ENCODE measurements around the gene SIRT7. TPM values are rescaled to one million over a fixed set of nuclear protein-coding genes. Genes with fewer than 3 reads are reported as not detected.
A peak's percentile ranks its signal among the peaks of the same experiment; 100 is the strongest.

Gene SIRT7
- total RNA-seq, 2 experiments from 2014 or later, result 29.3 to 31.8 TPM

GRCh38 chr17:81935709-81936084, 17.7 kb upstream of the SIRT7 start:
- CTCF ChIA-PET, result no interaction called here
- peaks cover 3% of the 10 kb centered on the region for H3K27me3 Mint-ChIP-seq
- H3K4me1 Mint-ChIP-seq, result peaks cover 14% of the 10 kb centered on the region
- peak overlapping the region; percentile 55 for H3K27ac Mint-ChIP-seq
- peak overlapping the region; percentile 85 for H3K4me3 Mint-ChIP-seq
- DNase-seq (no peak), ATAC-seq (no peak)
- intact Hi-C loops (cut with DNase I, micrococcal nuclease), result loop anchor here in 1 of 2 experiments (5.0 kb wide), 1 partner anchor 103 kb away; the partner anchor contains the start of gene MCRIP1
- H3K36me3 Mint-ChIP-seq (ENCODE audit: low read depth), result peaks cover 21% of the 10 kb centered on the region
- POLR2A ChIA-PET, result interaction anchor here (0.6 to 0.9 kb wide), 2 partner anchors 8 to 12 kb away, joined by 4 read pairs; partner anchors contain the start of gene MAFG
- no peaks in the 10 kb centered on the region for H3K9me3 Mint-ChIP-seq (ENCODE audit: low read depth)

GRCh38 chr17:81934850-81935708, 17.1 kb upstream of the SIRT7 start:
- ATAC-seq (no peak), DNase-seq (no peak)
- ChIA-PET POLR2A (interaction anchor here (0.6 kb wide), 1 partner anchor 12 kb away, joined by 4 read pairs; no protein-coding TSS in a partner anchor), CTCF (no interaction called here)
- Mint-ChIP-seq H3K27me3 (no peaks in the 10 kb centered on the region), H3K36me3 (ENCODE audit: low read depth) (peaks cover 22% of the 10 kb centered on the region), H3K4me1 (peaks cover 14% of the 10 kb centered on the region), H3K27ac (no peak overlapping the region), H3K9me3 (ENCODE audit: low read depth) (no peaks in the 10 kb centered on the region), H3K4me3 (peak overlapping the region; percentile 85)
- intact Hi-C loops (cut with DNase I, micrococcal nuclease), result loop anchor here in 1 of 2 experiments (5.0 kb wide), 1 partner anchor 103 kb away; the partner anchor contains the start of gene MCRIP1

GRCh38 chr17:81934098-81934757, 16.3 kb upstream of the SIRT7 start:
- H3K4me1 Mint-ChIP-seq, result peaks cover 14% of the 10 kb centered on the region
- no peak for DNase-seq
- intact Hi-C loops (cut with DNase I, micrococcal nuclease), result no loop called here
- CTCF ChIA-PET, result interaction anchor here (1.5 kb wide), 1 partner anchor 25 kb away, joined by 3 read pairs; no protein-coding TSS in a partner anchor
- no peak overlapping the region for H3K27ac Mint-ChIP-seq
- no peaks in the 10 kb centered on the region for H3K9me3 Mint-ChIP-seq (ENCODE audit: low read depth)
- peaks cover 24% of the 10 kb centered on the region for H3K36me3 Mint-ChIP-seq (ENCODE audit: low read depth)
- no peaks in the 10 kb centered on the region for H3K27me3 Mint-ChIP-seq
- POLR2A ChIA-PET, result no interaction called here
- no peak for ATAC-seq
- H3K4me3 Mint-ChIP-seq, result no peak overlapping the region

- H3K36me3 Mint-ChIP-seq (ENCODE audit: low read depth), result peaks cover 24% of the 10 kb centered on the region
- no peak for ATAC-seq
- DNase-seq, result no peak
- no peak overlapping the region for H3K4me3 Mint-ChIP-seq
- ChIA-PET CTCF (interaction anchor here (0.7 to 1.5 kb wide), 2 partner anchors 26 to 59 kb away, joined by 3 read pairs; no protein-coding TSS in a partner anchor), POLR2A (no interaction called here)
- peaks cover 16% of the 10 kb centered on the region for H3K4me1 Mint-ChIP-seq
- no peak overlapping the region for H3K27ac Mint-ChIP-seq
- H3K9me3 Mint-ChIP-seq (ENCODE audit: low read depth), result no peaks in the 10 kb centered on the region
- peaks cover 2% of the 10 kb centered on the region for H3K27me3 Mint-ChIP-seq
- intact Hi-C loops (cut with DNase I, micrococcal nuclease), result no loop called here
Measured at GRCh38 chr17:81933178-81933699, 15.3 kb upstream of the SIRT7 start.

GRCh38 chr17:81932333-81932983, 14.5 kb upstream of the SIRT7 start:
- Mint-ChIP-seq H3K4me1 (peaks cover 11% of the 10 kb centered on the region), H3K27me3 (peaks cover 2% of the 10 kb centered on the region), H3K4me3 (no peak overlapping the region), H3K9me3 (ENCODE audit: low read depth) (no peaks in the 10 kb centered on the region), H3K27ac (no peak overlapping the region), H3K36me3 (ENCODE audit: low read depth) (peaks cover 24% of the 10 kb centered on the region)
- DNase-seq, result no peak
- ChIA-PET CTCF (no interaction called here), POLR2A (no interaction called here)
- intact Hi-C loops (cut with DNase I, micrococcal nuclease), result no loop called here
- no peak for ATAC-seq

GRCh38 chr17:81931557-81932332, 13.8 kb upstream of the SIRT7 start:
- H3K4me3 Mint-ChIP-seq, result no peak overlapping the region
- peaks cover 2% of the 10 kb centered on the region for H3K27me3 Mint-ChIP-seq
- intact Hi-C loops (cut with DNase I, micrococcal nuclease), result no loop called here
- ChIA-PET POLR2A (no interaction called here), CTCF (no interaction called here)
- H3K27ac Mint-ChIP-seq, result no peak overlapping the region
- ATAC-seq (no peak), DNase-seq (no peak)
- H3K9me3 Mint-ChIP-seq (ENCODE audit: low read depth), result no peaks in the 10 kb centered on the region
- H3K4me1 Mint-ChIP-seq, result peaks cover 11% of the 10 kb centered on the region
- H3K36me3 Mint-ChIP-seq (ENCODE audit: low read depth), result peaks cover 24% of the 10 kb centered on the region

GRCh38 chr17:81931189-81931556, 13.2 kb upstream of the SIRT7 start:
- Mint-ChIP-seq H3K9me3 (ENCODE audit: low read depth) (no peaks in the 10 kb centered on the region), H3K27ac (no peak overlapping the region), H3K27me3 (peaks cover 2% of the 10 kb centered on the region), H3K4me1 (peaks cover 15% of the 10 kb centered on the region), H3K36me3 (ENCODE audit: low read depth) (peaks cover 24% of the 10 kb centered on the region), H3K4me3 (no peak overlapping the region)
- ChIA-PET CTCF (interaction anchor here (0.7 kb wide), 1 partner anchor 28 kb away, joined by 3 read pairs; no protein-coding TSS in a partner anchor), POLR2A (interaction anchor here (0.7 kb wide), 1 partner anchor 7 kb away, joined by 3 read pairs; no protein-coding TSS in a partner anchor)
- ATAC-seq, result no peak
- DNase-seq, result no peak
- intact Hi-C loops (cut with DNase I, micrococcal nuclease), result no loop called here

GRCh38 chr17:81930142-81931125, 12.5 kb upstream of the SIRT7 start:
- intact Hi-C loops (cut with DNase I, micrococcal nuclease), result no loop called here
- Mint-ChIP-seq H3K36me3 (ENCODE audit: low read depth) (peaks cover 19% of the 10 kb centered on the region), H3K27ac (no peak overlapping the region), H3K27me3 (peaks cover 2% of the 10 kb centered on the region), H3K4me3 (no peak overlapping the region), H3K9me3 (ENCODE audit: low read depth) (no peaks in the 10 kb centered on the region), H3K4me1 (peaks cover 17% of the 10 kb centered on the region)
- CTCF ChIA-PET, result interaction anchor here (0.7 to 1.2 kb wide), 2 partner anchors 29 to 37 kb away, joined by 3 read pairs; no protein-coding TSS in a partner anchor
- ATAC-seq (no peak), DNase-seq (no peak)
- POLR2A ChIA-PET, result interaction anchor here (0.6 to 0.7 kb wide), 2 partner anchors 8 to 364 kb away, joined by 3 to 4 read pairs; no protein-coding TSS in a partner anchor

GRCh38 chr17:81929253-81930141, 11.5 kb upstream of the SIRT7 start:
- no peak overlapping the region for H3K27ac Mint-ChIP-seq
- ATAC-seq (no peak), DNase-seq (no peak)
- peak overlapping the region; percentile 70 for H3K4me3 Mint-ChIP-seq
- H3K36me3 Mint-ChIP-seq (ENCODE audit: low read depth), result peaks cover 12% of the 10 kb centered on the region
- ChIA-PET POLR2A (no interaction called here), CTCF (interaction anchor here (1.0 to 1.2 kb wide), 2 partner anchors 30 to 38 kb away, joined by 3 read pairs; no protein-coding TSS in a partner anchor)
- H3K4me1 Mint-ChIP-seq, result peaks cover 24% of the 10 kb centered on the region
- H3K27me3 Mint-ChIP-seq, result peaks cover 2% of the 10 kb centered on the region
- no peaks in the 10 kb centered on the region for H3K9me3 Mint-ChIP-seq (ENCODE audit: low read depth)
- intact Hi-C loops (cut with DNase I, micrococcal nuclease), result loop anchor here (5.0 to 10.0 kb wide), 2 partner anchors 37 to 365 kb away; partner anchors contain the start of genes ALYREF (in 1 of the 2) and ANAPC11 (in 1 of the 2)

Measured in activated CD4-positive, alpha-beta T cell treated with anti-CD3 and anti-CD28 coated beads for 36 hours (primary cell).